WTC11 (cell line): ENCODE data around the gene EFNB3. TPM values are rescaled to one million over a fixed set of nuclear protein-coding genes. Genes with fewer than 3 reads are reported as not detected.

Experiments
- ATAC-seq: fragments of 200-7000 bp; cut with Tn5 transposase; 2 replicates; pipeline ENCODE4 v1.10.0; 2021; ENCODE audit warnings: mild to moderate bottlenecking, moderate library complexity
- CTCF ChIA-PET: fragments of 300-600 bp; sonication (Branson Sonifier 250); formaldehyde crosslinking; loops from one replicate; lab custom pipeline; 2021; ENCODE audit warnings: antibody characterized with exemption; lab: Charles Lee
- POLR2A ChIA-PET: fragments of 350-600 bp; sonication (Branson Sonifier 250); formaldehyde crosslinking; loops from one replicate; lab custom pipeline; 2021; ENCODE audit warnings: antibody characterized with exemption; lab: Charles Lee
- DNase-seq: peaks from one replicate; pipeline ENCODE4 v3.0.0; 2021; ENCODE audit warnings: low spot score
- H3K27ac Mint-ChIP-seq: 2 replicates; pipeline ENCODE4 v1.8.0; 2021; ENCODE audit warnings: mixed read lengths
- H3K27me3 Mint-ChIP-seq: 2 replicates; pipeline ENCODE4 v1.8.0; 2021; ENCODE audit warnings: low read depth, mild to moderate bottlenecking, moderate library complexity, mixed read lengths
- H3K36me3 Mint-ChIP-seq: 2 replicates; pipeline ENCODE4 v1.8.0; 2021; ENCODE audit warnings: mixed read lengths
- H3K4me1 Mint-ChIP-seq: 2 replicates; pipeline ENCODE4 v1.8.0; 2022; ENCODE audit warnings: mixed read lengths
- H3K4me3 Mint-ChIP-seq: 2 replicates; pipeline ENCODE4 v1.8.0; 2021; ENCODE audit warnings: mild to moderate bottlenecking, moderate library complexity, mixed read lengths
- H3K9me3 Mint-ChIP-seq: 2 replicates; pipeline ENCODE4 v1.8.0; 2021; ENCODE audit warnings: mixed read lengths
- AR ChIP-seq: fragments of 250-450 bp; sonication (Bioruptor Pico); IDR thresholded peaks from 2 replicates; pipeline ENCODE4 v1.9.0; 2021; ENCODE audit warnings: mild to moderate bottlenecking
- CDX4 ChIP-seq: fragments of 250-450 bp; sonication (Bioruptor Pico); IDR thresholded peaks from 2 replicates; pipeline ENCODE4 v1.9.0; 2021; ENCODE audit warnings: moderate library complexity, mild to moderate bottlenecking, inconsistent platforms, borderline replicate concordance
- CREB1 ChIP-seq: sonication (generic); formaldehyde crosslinking; IDR thresholded peaks from 2 replicates; pipeline ENCODE4 v1.8.0; 2023; ENCODE audit warnings: mild to moderate bottlenecking, missing genetic modification reagents
- CTCF ChIP-seq: fragments of 200-600 bp; IDR thresholded peaks from 2 replicates; pipeline ENCODE4 v1.8.0; 2022; ENCODE audit warnings: antibody characterized with exemption
- FOXP1 ChIP-seq: sonication (generic); formaldehyde crosslinking; IDR thresholded peaks from 2 replicates; pipeline ENCODE4 v1.8.0; 2022; ENCODE audit warnings: missing genetic modification reagents, mild to moderate bottlenecking, moderate library complexity, borderline replicate concordance
- FOXP4 ChIP-seq: sonication (generic); formaldehyde crosslinking; IDR thresholded peaks from 2 replicates; pipeline ENCODE4 v1.8.0; 2022; ENCODE audit warnings: mild to moderate bottlenecking, missing genetic modification reagents
- HMGA2 ChIP-seq: fragments of 250-450 bp; sonication (Bioruptor Pico); IDR thresholded peaks from 2 replicates; pipeline ENCODE4 v1.4.0; 2021; ENCODE audit warnings: mild to moderate bottlenecking, moderate library complexity
- JAZF1 ChIP-seq: fragments of 250-450 bp; sonication (Bioruptor Pico); IDR thresholded peaks from 2 replicates; pipeline ENCODE4 v1.9.0; 2021; ENCODE audit warnings: moderate library complexity, mild to moderate bottlenecking, inconsistent platforms
- KAT7 ChIP-seq: sonication (generic); formaldehyde crosslinking; IDR thresholded peaks from 2 replicates; pipeline ENCODE4 v1.8.1; 2023; ENCODE audit warnings: missing genetic modification reagents, mild to moderate bottlenecking, borderline replicate concordance
- MAX ChIP-seq: sonication (generic); formaldehyde crosslinking; IDR thresholded peaks from 2 replicates; pipeline ENCODE4 v1.8.0; 2022; ENCODE audit warnings: mild to moderate bottlenecking, missing genetic modification reagents
- MLX ChIP-seq: sonication (generic); formaldehyde crosslinking; IDR thresholded peaks from 2 replicates; pipeline ENCODE4 v1.8.1; 2023; ENCODE audit warnings: mild to moderate bottlenecking, missing genetic modification reagents, moderate library complexity
- MYBL2 ChIP-seq: sonication (generic); formaldehyde crosslinking; IDR thresholded peaks from 2 replicates; pipeline ENCODE4 v1.8.1; 2023; ENCODE audit warnings: mild to moderate bottlenecking, moderate library complexity, missing genetic modification reagents
- PRRX2 ChIP-seq: fragments of 250-450 bp; sonication (Bioruptor Pico); IDR thresholded peaks from 2 replicates; pipeline ENCODE4 v1.8.0; 2021; ENCODE audit warnings: mild to moderate bottlenecking
- SMAD4 ChIP-seq: sonication (generic); formaldehyde crosslinking; IDR thresholded peaks from 2 replicates; pipeline ENCODE4 v1.8.0; 2022; ENCODE audit warnings: mild to moderate bottlenecking, missing genetic modification reagents
- TEAD4 ChIP-seq: sonication (generic); formaldehyde crosslinking; IDR thresholded peaks from 2 replicates; pipeline ENCODE4 v1.8.0; 2022; ENCODE audit warnings: mild to moderate bottlenecking, missing genetic modification reagents
- USF2 ChIP-seq: sonication (generic); formaldehyde crosslinking; IDR thresholded peaks from 2 replicates; pipeline ENCODE4 v1.8.1; 2023; ENCODE audit warnings: mild to moderate bottlenecking, missing genetic modification reagents, moderate library complexity
- ZNF512 ChIP-seq: sonication (generic); formaldehyde crosslinking; IDR thresholded peaks from 2 replicates; pipeline ENCODE4 v1.8.1; 2022; ENCODE audit warnings: missing genetic modification reagents, borderline replicate concordance
- ZNF671 ChIP-seq: fragments of 250-450 bp; sonication (Bioruptor Pico); IDR thresholded peaks from 2 replicates; pipeline ENCODE4 v1.8.0; 2021; ENCODE audit warnings: mild to moderate bottlenecking
- total RNA-seq: library from RNA; stranded (reverse); gene quantifications from 3 replicates; pipeline ENCODE4 v1.2.3, GENCODE V29; 2021

Gene EFNB3
- total RNA-seq, 1 experiment from 2014 or later: 14.7 TPM

- H3K27ac Mint-ChIP-seq: no peak overlapping the region
- no peak for ATAC-seq
- H3K4me3 Mint-ChIP-seq: no peak overlapping the region
- no peaks in the 10 kb centered on the region for H3K36me3 Mint-ChIP-seq
- H3K9me3 Mint-ChIP-seq: no peaks in the 10 kb centered on the region
- H3K4me1 Mint-ChIP-seq: peaks cover 48% of the 10 kb centered on the region
- TF ChIP-seq HMGA2 (CRISPR knock-in tag): no peak
- no peak for TF ChIP-seq CREB1 (CRISPR knock-in tag)
- TF ChIP-seq PRRX2 (CRISPR knock-in tag): no peak
- TF ChIP-seq USF2 (CRISPR knock-in tag): no peak
- TF ChIP-seq CTCF: no peak
- no peak for TF ChIP-seq KAT7 (CRISPR knock-in tag)
- no peak for TF ChIP-seq FOXP1 (CRISPR knock-in tag)
- TF ChIP-seq TEAD4 (CRISPR knock-in tag): no peak
- TF ChIP-seq MYBL2 (CRISPR knock-in tag): no peak
- TF ChIP-seq SMAD4 (CRISPR knock-in tag): no peak
- no peak for TF ChIP-seq FOXP4
- no peak for TF ChIP-seq CDX4 (CRISPR knock-in tag)
- no peak for TF ChIP-seq MLX
- TF ChIP-seq ZNF671: no peak
- TF ChIP-seq AR: no peak
- TF ChIP-seq MAX: no peak
- no peak for TF ChIP-seq JAZF1
- no peak for TF ChIP-seq ZNF512 (CRISPR knock-in tag)
- TF ChIP-seq, all 79 proteins: peak for 0
- peaks cover 19% of the 10 kb centered on the region for H3K27me3 Mint-ChIP-seq
- ChIA-PET POLR2A (interaction anchor here (1.5 kb wide), 1 partner anchor 128 kb away, joined by 4 read pairs; no protein-coding TSS in a partner anchor), CTCF (interaction anchor here (0.5 to 6.1 kb wide), 5 partner anchors 9 to 118 kb away, joined by 3 to 72 read pairs (median 5); partner anchors contain the start of genes DNAH2, SOX15, TP53 and WRAP53)
- peak; percentile 62 for DNase-seq
Measured at GRCh38 chr17:7707446-7707845, 2.4 kb downstream of the EFNB3 start.
